Neural progenitor cell (in vitro differentiated cells): ENCODE measurements around the gene COL11A2. TPM values are rescaled to one million over a fixed set of nuclear protein-coding genes. Genes with fewer than 3 reads are reported as not detected.

Experiments used
- DNase-seq: peaks from one replicate; pipeline ENCODE4 v3.0.0-alpha.2; 2016; ENCODE audit warnings: low spot score
- H2AFZ ChIP-seq: fragments of 200-600 bp; sonication (generic); replicated peaks from 2 replicates; pipeline ENCODE4 v1.6.1; 2016; ENCODE audit warnings: antibody characterized with exemption
- H3F3A ChIP-seq: fragments of 200-600 bp; sonication (generic); 2 replicates; pipeline ENCODE4 v1.6.1; 2016; ENCODE audit warnings: antibody characterized with exemption, low read depth
- H3K27ac ChIP-seq: fragments of 200-600 bp; sonication (generic); 2 replicates; pipeline ENCODE4 v1.5.1; 2016; ENCODE audit warnings: mild to moderate bottlenecking
- H3K27me3 ChIP-seq: fragments of 200-600 bp; sonication (generic); 2 replicates; pipeline ENCODE4 v1.6.1; 2016; ENCODE audit warnings: mild to moderate bottlenecking, moderate library complexity
- H3K36me3 ChIP-seq: fragments of 200-600 bp; sonication (generic); 2 replicates; pipeline ENCODE4 v1.5.1; 2016
- H3K4me1 ChIP-seq: fragments of 200-600 bp; sonication (generic); 2 replicates; pipeline ENCODE4 v1.6.1; 2016; ENCODE audit warnings: mixed run types
- H3K4me2 ChIP-seq: fragments of 200-600 bp; sonication (generic); 2 replicates; pipeline ENCODE4 v1.6.1; 2016
- H3K4me3 ChIP-seq: fragments of 200-600 bp; sonication (generic); 2 replicates; pipeline ENCODE4 v1.5.1; 2016
- H3K79me2 ChIP-seq: fragments of 200-600 bp; sonication (generic); 2 replicates; pipeline ENCODE4 v1.6.1; 2016; ENCODE audit warnings: low read depth
- H3K9ac ChIP-seq: fragments of 200-600 bp; sonication (generic); 2 replicates; pipeline ENCODE4 v1.6.1; 2016
- H3K9me3 ChIP-seq: fragments of 200-600 bp; sonication (generic); 2 replicates; pipeline ENCODE4 v1.5.1; 2016; ENCODE audit warnings: low read depth
- H4K20me1 ChIP-seq: fragments of 200-600 bp; sonication (generic); 2 replicates; pipeline ENCODE4 v1.6.1; 2016; ENCODE audit warnings: low read depth
- H3K27ac Mint-ChIP-seq: 3 replicates; pipeline ENCODE4 v1.8.0; 2021; ENCODE audit warnings: mixed read lengths
- H3K27me3 Mint-ChIP-seq: 2 replicates; pipeline ENCODE4 v1.8.0; 2022; ENCODE audit warnings: low read depth, mild to moderate bottlenecking, inconsistent platforms, moderate library complexity, mixed read lengths; ENCODE audit not compliant: insufficient read depth
- H3K36me3 Mint-ChIP-seq: 3 replicates; pipeline ENCODE4 v1.8.0; 2021; ENCODE audit warnings: mixed read lengths
- H3K4me1 Mint-ChIP-seq: 3 replicates; pipeline ENCODE4 v1.8.0; 2021; ENCODE audit warnings: mixed read lengths
- H3K4me3 Mint-ChIP-seq: 3 replicates; pipeline ENCODE4 v1.8.0; 2021; ENCODE audit warnings: mild to moderate bottlenecking, moderate library complexity, mixed read lengths
- H3K9me3 Mint-ChIP-seq: 3 replicates; pipeline ENCODE4 v1.8.0; 2020; ENCODE audit warnings: mixed read lengths
- EZH2 ChIP-seq: fragments of 200-600 bp; sonication (generic); IDR thresholded peaks from 2 replicates; pipeline ENCODE4 v1.6.1; 2017; ENCODE audit warnings: antibody characterized with exemption, mild to moderate bottlenecking, moderate library complexity
- EZH2phosphoT487 ChIP-seq: fragments of 200-600 bp; sonication (generic); IDR thresholded peaks from 2 replicates; pipeline ENCODE4 v1.6.1; 2017; ENCODE audit warnings: antibody characterized with exemption
- total RNA-seq: library from RNA; depleted of rRNA; stranded (reverse); fragments of >200 nt; gene quantifications from 2 replicates; pipeline ENCODE4 v1.2.3, GENCODE V29; 2015; ENCODE audit warnings: low replicate concordance
- TF ChIP-seq, protein P1 (sequence below): fragments of 200-600 bp; sonication (generic); IDR thresholded peaks from 2 replicates; pipeline ENCODE4 v1.5.1; 2017; ENCODE audit warnings: antibody characterized with exemption, mild to moderate bottlenecking

COL11A2 gene
- total RNA-seq, 1 donor from 2014 or later = 0.49 TPM

DNA sequence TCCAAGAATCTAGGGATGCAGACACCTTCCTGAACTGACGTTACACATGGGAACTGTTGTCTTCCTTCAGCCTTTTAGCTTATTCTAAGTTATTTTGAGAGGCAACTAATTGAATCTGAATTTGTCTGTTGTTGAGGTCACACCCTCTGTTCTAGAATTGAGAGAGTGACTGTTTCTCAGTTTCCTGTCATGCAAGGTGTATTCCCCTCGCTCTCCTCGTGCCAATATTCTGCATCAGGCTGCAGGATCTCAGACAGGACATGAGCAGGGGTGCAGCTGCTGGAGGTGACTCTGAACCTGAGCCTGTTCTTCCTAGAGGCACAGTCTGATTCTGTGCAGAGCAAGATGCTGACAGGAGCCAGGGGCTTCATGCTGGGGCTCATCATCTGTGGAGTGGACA, 63.9 kb downstream of the COL11A2 start:
- no peaks in the 10 kb centered on the region for H3K9me3 ChIP-seq
- H3K27ac ChIP-seq = no peak overlapping the region
- no peaks in the 10 kb centered on the region for H3K36me3 Mint-ChIP-seq
- H3F3A ChIP-seq = no peaks in the 10 kb centered on the region
- peaks cover 7% of the 10 kb centered on the region for H3K27me3 Mint-ChIP-seq
- no peaks in the 10 kb centered on the region for H3K27me3 ChIP-seq
- peaks cover 7% of the 10 kb centered on the region for H3K4me1 Mint-ChIP-seq
- no peak overlapping the region for H3K27ac Mint-ChIP-seq
- no peak overlapping the region for H3K4me3 Mint-ChIP-seq
- H3K4me3 ChIP-seq = no peak overlapping the region
- no peak for TF ChIP-seq EZH2phosphoT487
- TF ChIP-seq, protein P1, sequence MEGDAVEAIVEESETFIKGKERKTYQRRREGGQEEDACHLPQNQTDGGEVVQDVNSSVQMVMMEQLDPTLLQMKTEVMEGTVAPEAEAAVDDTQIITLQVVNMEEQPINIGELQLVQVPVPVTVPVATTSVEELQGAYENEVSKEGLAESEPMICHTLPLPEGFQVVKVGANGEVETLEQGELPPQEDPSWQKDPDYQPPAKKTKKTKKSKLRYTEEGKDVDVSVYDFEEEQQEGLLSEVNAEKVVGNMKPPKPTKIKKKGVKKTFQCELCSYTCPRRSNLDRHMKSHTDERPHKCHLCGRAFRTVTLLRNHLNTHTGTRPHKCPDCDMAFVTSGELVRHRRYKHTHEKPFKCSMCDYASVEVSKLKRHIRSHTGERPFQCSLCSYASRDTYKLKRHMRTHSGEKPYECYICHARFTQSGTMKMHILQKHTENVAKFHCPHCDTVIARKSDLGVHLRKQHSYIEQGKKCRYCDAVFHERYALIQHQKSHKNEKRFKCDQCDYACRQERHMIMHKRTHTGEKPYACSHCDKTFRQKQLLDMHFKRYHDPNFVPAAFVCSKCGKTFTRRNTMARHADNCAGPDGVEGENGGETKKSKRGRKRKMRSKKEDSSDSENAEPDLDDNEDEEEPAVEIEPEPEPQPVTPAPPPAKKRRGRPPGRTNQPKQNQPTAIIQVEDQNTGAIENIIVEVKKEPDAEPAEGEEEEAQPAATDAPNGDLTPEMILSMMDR = no peak
- no peak for TF ChIP-seq EZH2
- no peaks in the 10 kb centered on the region for H3K36me3 ChIP-seq
- no peaks in the 10 kb centered on the region for H3K79me2 ChIP-seq
- no peaks in the 10 kb centered on the region for H4K20me1 ChIP-seq
- H3K9ac ChIP-seq = no peak overlapping the region
- H3K4me1 ChIP-seq = no peaks in the 10 kb centered on the region
- no peak for DNase-seq
- no peak overlapping the region for H2AFZ ChIP-seq
- no peak overlapping the region for H3K4me2 ChIP-seq
- peaks cover 5% of the 10 kb centered on the region for H3K9me3 Mint-ChIP-seq

DNA sequence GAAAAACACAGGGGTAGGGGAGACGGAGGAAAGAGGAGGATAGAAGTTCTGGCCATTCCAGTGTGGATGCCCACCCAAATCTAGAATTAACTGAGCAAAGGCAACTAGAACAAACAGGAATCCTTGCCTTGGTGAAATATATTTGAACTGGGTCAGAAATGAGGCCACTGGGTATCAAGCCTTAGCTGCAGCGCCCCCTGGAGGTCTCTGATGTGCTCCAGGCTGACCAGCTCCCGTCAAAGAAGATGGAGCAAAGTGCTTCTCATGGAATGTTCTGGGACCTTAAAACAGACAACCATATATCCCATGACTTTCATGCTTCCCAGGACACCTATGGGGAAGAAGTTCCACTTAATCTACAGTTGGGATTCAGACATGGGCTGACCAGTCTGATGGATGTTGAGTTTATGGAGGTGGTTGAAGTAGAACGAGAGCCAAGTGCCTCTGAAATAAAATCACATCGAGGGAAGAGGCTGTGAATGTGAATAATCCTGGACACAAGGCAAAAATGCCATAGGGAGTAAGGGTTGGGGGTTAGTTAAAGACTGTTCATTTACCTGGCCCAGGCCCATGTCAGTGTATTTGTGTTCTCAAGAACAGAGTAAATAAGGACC, 66.1 kb downstream of the COL11A2 start:
- Mint-ChIP-seq H3K4me1 (peaks cover 23% of the 10 kb centered on the region), H3K27me3 (peaks cover 7% of the 10 kb centered on the region), H3K4me3 (no peak overlapping the region), H3K27ac (no peak overlapping the region), H3K9me3 (peaks cover 5% of the 10 kb centered on the region), H3K36me3 (no peaks in the 10 kb centered on the region)
- Histone ChIP-seq H3K79me2 (no peaks in the 10 kb centered on the region), H3K4me2 (no peak overlapping the region), H4K20me1 (no peaks in the 10 kb centered on the region), H3K36me3 (no peaks in the 10 kb centered on the region), H3F3A (no peaks in the 10 kb centered on the region), H3K27ac (no peak overlapping the region), H3K9ac (no peak overlapping the region), H3K4me1 (no peaks in the 10 kb centered on the region), H3K9me3 (no peaks in the 10 kb centered on the region), H3K27me3 (no peaks in the 10 kb centered on the region), H2AFZ (no peak overlapping the region), H3K4me3 (no peak overlapping the region)
- TF ChIP-seq, protein P1 = peak; percentile 83
- TF ChIP-seq EZH2phosphoT487 (no peak), EZH2 (no peak)
- DNase-seq = peak; percentile 86

DNA sequence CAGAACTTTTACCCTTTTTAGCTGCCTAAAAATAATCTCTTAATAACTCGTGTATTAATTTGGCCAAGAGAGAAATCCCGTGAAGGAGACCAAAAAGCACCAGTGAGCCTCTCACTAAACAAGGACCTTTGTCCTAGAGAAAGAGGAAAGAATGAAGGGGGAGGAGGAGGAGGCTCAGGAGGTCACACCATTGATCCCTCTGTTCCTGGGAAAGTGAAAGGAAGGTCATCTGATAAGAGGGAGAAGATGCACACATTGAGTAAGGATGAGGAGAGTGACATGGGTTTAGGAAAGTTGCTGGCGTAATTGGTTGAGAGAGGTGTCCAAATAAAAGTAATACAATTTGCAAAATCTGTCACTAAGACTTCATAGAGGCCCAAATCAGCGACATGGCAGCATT, 67.3 kb downstream of the COL11A2 start:
- H3K27ac ChIP-seq = no peak overlapping the region
- no peaks in the 10 kb centered on the region for H3K36me3 Mint-ChIP-seq
- H3K27ac Mint-ChIP-seq = no peak overlapping the region

DNA sequence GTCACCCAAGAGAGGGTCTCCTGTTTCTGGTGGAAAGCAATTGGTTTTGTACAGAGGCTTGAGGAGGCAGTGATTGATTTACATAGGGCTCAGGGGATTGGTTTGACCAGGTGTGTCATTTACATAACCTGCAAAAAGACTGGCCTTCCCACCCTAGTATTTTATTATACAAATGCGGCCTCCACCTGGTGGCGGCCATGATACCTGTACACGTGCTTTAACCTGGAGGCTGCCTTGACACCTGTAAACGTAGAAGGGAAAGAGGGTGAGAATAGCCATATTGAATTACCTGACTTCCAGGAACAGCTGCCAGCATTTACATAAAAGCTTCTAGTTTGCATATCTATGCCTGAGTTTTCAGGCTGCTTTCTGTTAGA, 67.8 kb downstream of the COL11A2 start:
- Mint-ChIP-seq H3K4me1 (peaks cover 23% of the 10 kb centered on the region), H3K4me3 (no peak overlapping the region), H3K9me3 (peaks cover 5% of the 10 kb centered on the region), H3K27me3 (peaks cover 7% of the 10 kb centered on the region), H3K27ac (no peak overlapping the region), H3K36me3 (no peaks in the 10 kb centered on the region)
- H4K20me1 ChIP-seq = no peaks in the 10 kb centered on the region
- no peak overlapping the region for H3K27ac ChIP-seq
- H3K79me2 ChIP-seq = no peaks in the 10 kb centered on the region
- DNase-seq = no peak
- no peak for TF ChIP-seq EZH2phosphoT487
- no peak for TF ChIP-seq EZH2
- TF ChIP-seq, protein P1 = no peak
- H3K27me3 ChIP-seq = no peaks in the 10 kb centered on the region
- no peaks in the 10 kb centered on the region for H3K36me3 ChIP-seq
- H3K4me2 ChIP-seq = no peak overlapping the region
- no peaks in the 10 kb centered on the region for H3F3A ChIP-seq
- no peak overlapping the region for H3K9ac ChIP-seq
- H3K9me3 ChIP-seq = no peaks in the 10 kb centered on the region
- H3K4me1 ChIP-seq = no peaks in the 10 kb centered on the region
- H3K4me3 ChIP-seq = no peak overlapping the region
- H2AFZ ChIP-seq = no peak overlapping the region

More for the DNA sequence above, 67.3 kb downstream of the COL11A2 start:
- Mint-ChIP-seq H3K4me1 (peaks cover 23% of the 10 kb centered on the region), H3K27me3 (peaks cover 7% of the 10 kb centered on the region), H3K9me3 (peaks cover 5% of the 10 kb centered on the region), H3K4me3 (no peak overlapping the region)
- Histone ChIP-seq H3K4me1 (no peaks in the 10 kb centered on the region), H3F3A (no peaks in the 10 kb centered on the region), H3K4me2 (no peak overlapping the region), H3K9ac (no peak overlapping the region), H3K36me3 (no peaks in the 10 kb centered on the region), H3K79me2 (no peaks in the 10 kb centered on the region), H3K9me3 (no peaks in the 10 kb centered on the region), H3K27me3 (no peaks in the 10 kb centered on the region), H3K4me3 (no peak overlapping the region), H4K20me1 (no peaks in the 10 kb centered on the region), H2AFZ (no peak overlapping the region)
- DNase-seq = no peak
- TF ChIP-seq EZH2phosphoT487 (no peak), EZH2 (no peak)
